Activated naive CD4-positive, alpha-beta T cell treated with anti-CD3 and anti-CD28 coated beads, Interleukin-2, amount 50 U/mL, for 24 hours (primary cell): Measurements from ENCODE around the gene NDUFA9.

Experiments
- H3K27ac Mint-ChIP-seq: one replicate; pipeline ENCODE4 v1.8.0; 2021; ENCODE audit warnings: mild to moderate bottlenecking, mixed read lengths
- H3K27me3 Mint-ChIP-seq: one replicate; pipeline ENCODE4 v1.8.0; 2021; ENCODE audit warnings: mixed read lengths
- H3K36me3 Mint-ChIP-seq: one replicate; pipeline ENCODE4 v1.8.0; 2021; ENCODE audit warnings: mixed read lengths
- H3K4me1 Mint-ChIP-seq: one replicate; pipeline ENCODE4 v1.8.0; 2021; ENCODE audit warnings: mixed read lengths
- H3K4me3 Mint-ChIP-seq: one replicate; pipeline ENCODE4 v1.8.0; 2021; ENCODE audit warnings: mild to moderate bottlenecking, mixed read lengths
- H3K9me3 Mint-ChIP-seq: one replicate; pipeline ENCODE4 v1.8.0; 2021; ENCODE audit warnings: mixed read lengths

Gene NDUFA9

DNA sequence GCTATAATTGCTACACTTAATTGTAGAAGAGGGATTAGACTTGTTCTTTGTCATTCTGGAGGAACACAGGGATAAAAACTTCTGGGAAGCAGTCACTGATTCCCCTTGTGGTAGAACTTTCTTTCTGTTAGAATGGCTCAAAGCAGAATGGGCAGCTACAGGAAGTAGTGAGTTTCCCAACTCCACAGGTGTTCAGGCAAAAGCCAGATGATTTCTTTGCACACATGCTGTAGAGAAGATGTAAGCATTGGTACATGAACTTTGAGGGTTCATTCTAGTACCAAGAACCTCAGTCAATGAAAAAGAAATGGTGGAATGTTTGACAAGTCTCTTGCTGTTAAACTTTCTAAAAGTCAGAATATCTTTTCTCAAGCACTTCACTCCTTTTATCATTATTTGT is 4.3 kb downstream of the NDUFA9 start:
- Mint-ChIP-seq H3K9me3 (no peaks in the 10 kb centered on the region), H3K36me3 (peaks cover 12% of the 10 kb centered on the region), H3K4me1 (peaks cover 51% of the 10 kb centered on the region)

DNA sequence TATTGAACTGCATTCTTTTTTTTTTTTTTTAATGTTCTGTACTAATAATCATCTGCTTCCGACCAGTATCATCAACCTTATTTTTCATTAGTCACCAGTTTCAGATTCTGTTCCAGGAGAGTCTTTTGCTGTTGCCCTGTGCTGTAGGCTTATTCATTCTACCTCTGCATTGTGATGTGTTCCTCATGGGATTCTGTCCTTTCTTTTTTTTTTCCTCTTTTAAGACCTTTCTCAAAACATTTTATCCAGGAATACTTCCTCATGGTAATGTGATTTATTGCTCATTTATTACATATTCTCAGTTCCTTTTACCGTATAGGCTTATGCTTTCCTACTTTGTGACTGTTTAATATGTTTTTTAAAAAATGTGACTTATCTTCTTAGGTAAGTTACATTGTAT is 4.8 kb downstream of the NDUFA9 start:
- Mint-ChIP-seq H3K27ac (peak overlapping the region; percentile 32), H3K4me1 (peaks cover 47% of the 10 kb centered on the region)

More for the DNA sequence above, 4.3 kb downstream of the NDUFA9 start:
- H3K27ac Mint-ChIP-seq, result no peak overlapping the region
- H3K27me3 Mint-ChIP-seq, result no peaks in the 10 kb centered on the region
- H3K4me3 Mint-ChIP-seq, result no peak overlapping the region

DNA sequence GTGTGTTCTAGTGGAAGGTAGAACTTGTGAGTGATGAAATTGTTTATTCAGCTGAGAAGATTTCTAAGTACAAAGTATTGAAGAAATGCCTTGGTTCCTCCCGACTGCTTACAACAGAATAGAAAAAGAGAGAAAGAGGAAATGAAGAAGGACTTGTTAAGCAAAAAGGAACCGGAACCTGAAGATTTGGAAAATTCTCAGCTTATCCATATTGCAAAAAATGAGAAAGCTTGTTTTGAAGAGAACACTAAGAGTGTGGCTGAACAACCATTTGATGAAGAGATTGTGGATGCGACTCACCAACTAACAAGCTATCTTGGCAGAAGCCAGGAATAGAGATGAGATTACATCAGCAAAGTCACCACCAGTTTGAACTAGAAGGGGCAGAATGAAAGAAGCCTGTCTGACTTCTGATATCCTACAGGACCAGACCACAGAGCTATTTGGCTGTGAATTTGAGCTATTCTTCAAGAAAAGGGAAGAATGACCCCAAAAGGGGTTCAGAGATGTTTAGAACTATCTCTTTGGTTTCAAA is 15.1 kb downstream of the NDUFA9 start:
- Mint-ChIP-seq H3K4me3 (no peak overlapping the region), H3K27me3 (no peaks in the 10 kb centered on the region), H3K36me3 (peaks cover 36% of the 10 kb centered on the region), H3K9me3 (no peaks in the 10 kb centered on the region), H3K27ac (no peak overlapping the region), H3K4me1 (peaks cover 6% of the 10 kb centered on the region)

More for the DNA sequence above, 4.8 kb downstream of the NDUFA9 start:
- Mint-ChIP-seq H3K4me3 (no peak overlapping the region), H3K36me3 (peaks cover 12% of the 10 kb centered on the region), H3K9me3 (no peaks in the 10 kb centered on the region), H3K27me3 (no peaks in the 10 kb centered on the region)

DNA sequence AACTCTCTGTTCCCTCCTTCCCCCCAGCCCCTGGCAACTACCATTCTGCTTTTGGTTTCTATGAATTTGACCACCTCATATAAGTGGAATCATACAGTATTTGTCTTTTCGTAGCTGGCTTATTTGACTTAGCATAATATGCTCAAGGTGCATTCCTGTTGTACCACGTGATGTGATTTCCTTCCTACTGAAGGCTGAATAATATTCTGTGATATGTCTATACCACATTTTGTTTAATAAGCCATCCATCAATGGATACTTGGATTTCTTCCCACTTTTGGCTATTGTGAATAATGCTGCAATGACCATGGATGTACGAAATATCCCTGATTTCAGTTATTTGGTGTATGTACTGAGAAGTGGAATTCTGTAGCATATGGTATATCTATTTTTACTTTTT is 16.3 kb downstream of the NDUFA9 start:
- peaks cover 38% of the 10 kb centered on the region for H3K36me3 Mint-ChIP-seq

DNA sequence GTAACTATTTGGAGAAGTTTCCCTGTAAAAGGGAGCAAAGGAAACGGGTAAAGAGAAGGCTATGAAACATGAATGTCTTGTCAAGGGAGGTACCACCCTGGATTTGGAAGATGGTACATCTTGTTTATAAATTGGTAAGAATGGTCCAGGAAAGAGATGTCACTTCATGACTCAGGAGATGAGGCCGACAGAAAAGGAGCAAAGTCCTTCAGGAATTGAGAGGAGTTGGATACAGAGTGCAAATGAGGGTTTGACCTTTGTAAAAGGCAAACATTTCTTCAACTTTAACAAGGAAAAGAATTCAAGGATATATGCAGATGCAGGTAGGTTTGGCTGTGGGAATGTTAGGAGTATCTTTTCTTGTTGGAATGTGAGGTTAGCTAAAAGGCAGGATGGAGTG is 30.8 kb downstream of the NDUFA9 start:
- Mint-ChIP-seq H3K4me3 (no peak overlapping the region), H3K27me3 (no peaks in the 10 kb centered on the region), H3K27ac (no peak overlapping the region), H3K4me1 (no peaks in the 10 kb centered on the region), H3K9me3 (no peaks in the 10 kb centered on the region), H3K36me3 (peaks cover 25% of the 10 kb centered on the region)

More for the DNA sequence above, 16.3 kb downstream of the NDUFA9 start:
- Mint-ChIP-seq H3K9me3 (no peaks in the 10 kb centered on the region), H3K27ac (no peak overlapping the region), H3K27me3 (no peaks in the 10 kb centered on the region), H3K4me1 (peaks cover 6% of the 10 kb centered on the region), H3K4me3 (no peak overlapping the region)

DNA sequence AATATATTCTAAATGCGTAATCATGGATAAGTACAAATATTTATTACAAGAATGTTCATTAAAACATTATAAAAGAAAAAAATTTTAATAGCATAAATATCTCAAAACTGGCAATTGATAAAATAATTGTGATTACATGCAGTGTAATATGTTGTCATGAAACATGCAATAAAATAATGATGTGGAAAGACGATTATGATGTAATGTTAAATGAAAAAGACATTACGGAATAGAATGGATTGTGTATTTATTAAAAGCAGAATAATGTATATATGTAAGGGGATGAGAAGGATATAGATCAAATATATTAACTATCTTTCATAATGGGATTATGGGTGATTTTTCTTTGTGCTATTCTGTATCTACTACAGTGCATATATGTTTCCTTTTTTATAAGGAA is 32.8 kb downstream of the NDUFA9 start:
- no peaks in the 10 kb centered on the region for H3K9me3 Mint-ChIP-seq
- no peaks in the 10 kb centered on the region for H3K4me1 Mint-ChIP-seq
- no peak overlapping the region for H3K27ac Mint-ChIP-seq
- H3K4me3 Mint-ChIP-seq, result no peak overlapping the region
- no peaks in the 10 kb centered on the region for H3K27me3 Mint-ChIP-seq
- H3K36me3 Mint-ChIP-seq, result peaks cover 39% of the 10 kb centered on the region

DNA sequence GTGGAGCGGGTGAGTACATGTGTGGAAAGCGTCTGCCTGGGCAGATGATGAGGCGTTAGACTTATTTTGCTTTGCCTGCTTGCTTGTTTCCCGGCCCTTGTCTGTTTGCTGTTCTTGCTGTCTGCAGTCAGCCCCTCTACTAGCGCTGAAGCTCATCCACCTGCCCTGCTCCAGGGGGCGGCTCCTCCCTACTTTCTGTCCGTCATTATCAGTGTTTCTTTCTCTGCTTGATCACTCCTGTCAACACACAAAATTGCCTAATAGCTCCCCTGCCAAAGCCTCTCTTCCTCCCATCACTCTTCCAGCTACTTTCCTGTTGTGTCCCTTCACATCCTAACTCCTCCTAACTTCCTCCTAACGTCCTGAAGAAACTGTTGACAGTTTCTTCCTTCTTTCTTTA is 36.4 kb downstream of the NDUFA9 start:
- Mint-ChIP-seq H3K4me3 (no peak overlapping the region), H3K27me3 (no peaks in the 10 kb centered on the region), H3K9me3 (no peaks in the 10 kb centered on the region), H3K4me1 (no peaks in the 10 kb centered on the region), H3K36me3 (peaks cover 43% of the 10 kb centered on the region), H3K27ac (no peak overlapping the region)

DNA sequence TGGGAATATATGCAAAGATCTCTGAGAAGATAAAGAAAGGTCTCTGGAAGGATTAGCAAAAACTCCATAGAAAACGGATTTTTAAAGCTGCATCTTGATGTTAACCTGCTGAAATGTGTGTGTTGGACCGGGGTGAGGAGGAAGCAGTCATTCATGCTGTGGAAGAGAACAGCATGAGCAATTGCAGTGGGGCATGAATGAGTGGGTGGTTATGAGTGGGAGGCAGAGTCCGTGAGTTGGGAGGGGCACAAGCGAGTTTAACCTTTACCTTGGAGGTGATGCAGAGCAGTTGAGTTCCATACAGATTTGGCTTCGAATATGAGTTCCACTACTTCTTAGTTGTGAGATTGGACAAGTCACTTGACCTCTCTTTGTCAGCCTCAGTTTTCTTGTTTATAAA is 41.8 kb downstream of the NDUFA9 start:
- Mint-ChIP-seq H3K4me1 (no peaks in the 10 kb centered on the region), H3K27ac (no peak overlapping the region), H3K4me3 (no peak overlapping the region), H3K27me3 (no peaks in the 10 kb centered on the region), H3K36me3 (peaks cover 34% of the 10 kb centered on the region), H3K9me3 (no peaks in the 10 kb centered on the region)
